OCI-LY1 (cell line): ENCODE data around the gene CXCL17.

Source experiments
- CTCF ChIP-seq: fragments of 200-600 bp; sonication (generic), shearing (Covaris generic); IDR thresholded peaks from 2 replicates; pipeline ENCODE4 v1.5.1; 2017; ENCODE audit warnings: mild to moderate bottlenecking, antibody characterized with exemption, low read length, moderate library complexity, mixed read lengths
- EZH2 ChIP-seq: fragments of 200-600 bp; sonication (generic), shearing (Covaris generic); IDR thresholded peaks from 2 replicates; pipeline ENCODE4 v1.8.0; 2017; ENCODE audit warnings: borderline replicate concordance, mixed run types, mild to moderate bottlenecking, antibody characterized with exemption, low read length, moderate library complexity, mixed read lengths

DNA sequence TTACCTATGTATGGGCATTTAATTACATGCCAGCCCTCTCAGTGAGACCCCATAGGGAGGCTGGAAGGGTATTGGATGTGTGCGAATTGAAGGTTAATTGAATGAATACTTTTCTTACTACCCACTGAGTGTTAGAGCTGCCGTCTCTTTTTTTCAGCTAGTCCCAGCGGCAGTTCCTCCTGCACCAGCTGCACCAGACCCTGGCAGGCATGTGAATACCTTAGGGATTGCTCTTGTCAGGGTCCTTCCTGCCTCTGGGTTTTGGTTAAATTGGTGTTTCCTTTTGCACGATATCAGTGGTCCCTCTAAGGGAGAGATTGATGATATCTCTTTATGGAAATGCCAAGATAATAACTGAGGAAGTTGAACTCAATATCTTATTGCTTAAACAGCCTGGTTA, 9.8 kb upstream of the CXCL17 start:
- TF ChIP-seq CTCF (no peak), EZH2 (no peak)
